H1 (cell line): ENCODE data around the gene RAI14. TPM values are rescaled to one million over a fixed set of nuclear protein-coding genes. Genes with fewer than 3 reads are reported as not detected.

Experiments
- CTCF ChIA-PET: fragments of 300-600 bp; sonication (Branson Sonifier 250); formaldehyde crosslinking; loops from one replicate; lab custom pipeline; 2021; ENCODE audit not compliant: partially characterized antibody; lab: Charles Lee
- POLR2A ChIA-PET: fragments of 300-600 bp; sonication (Branson Sonifier 250); formaldehyde crosslinking; loops from one replicate; lab custom pipeline; 2021; ENCODE audit warnings: inconsistent platforms; ENCODE audit not compliant: partially characterized antibody; lab: Charles Lee
- DNase-seq, 2 experiments: peaks; one replicate each; pipeline versions ENCODE4 v3.0.0 to v3.0.0-alpha.2; 2010 to 2022; ENCODE audit warnings: low spot score in 2 of 2, low read depth in 1 of 2, mixed read lengths in 1 of 2
- FAIRE-seq: peaks from 2 replicates; lab custom pipeline; 2011; peaks lifted over from hg19 to GRCh38; lab: Jason Lieb, UNC
- H2AFZ ChIP-seq: 2 replicates; pipeline ENCODE4 v1.8.1; 2012; ENCODE audit warnings: low read length, inconsistent platforms
- H2AK5ac ChIP-seq: 2 replicates; pipeline ENCODE4 v1.6.1; 2013; ENCODE audit warnings: low read depth, low read length
- H2BK120ac ChIP-seq: replicated peaks from 2 replicates; pipeline ENCODE3; 2013; ENCODE audit warnings: low read depth, low read length, inconsistent platforms
- H2BK12ac ChIP-seq: 2 replicates; pipeline ENCODE4 v1.6.1; 2013; ENCODE audit warnings: low read depth, low read length
- H2BK15ac ChIP-seq: 2 replicates; pipeline ENCODE4 v1.6.1; 2013; ENCODE audit warnings: low read length
- H2BK20ac ChIP-seq: 2 replicates; pipeline ENCODE4 v1.6.1; 2013; ENCODE audit warnings: low read length
- H2BK5ac ChIP-seq: 2 replicates; pipeline ENCODE4 v1.6.1; 2013; ENCODE audit warnings: low read depth, low read length
- H3K14ac ChIP-seq: 2 replicates; pipeline ENCODE4 v1.6.1; 2013; ENCODE audit warnings: inconsistent platforms; ENCODE audit not compliant: insufficient read length
- H3K18ac ChIP-seq: 2 replicates; pipeline ENCODE4 v1.6.1; 2013; ENCODE audit warnings: low read length; ENCODE audit errors: extremely low read depth
- H3K23ac ChIP-seq: 2 replicates; pipeline ENCODE4 v1.6.1; 2013; ENCODE audit warnings: inconsistent platforms; ENCODE audit not compliant: insufficient read length
- H3K23me2 ChIP-seq: 2 replicates; pipeline ENCODE4 v1.6.1; 2013; ENCODE audit warnings: low read depth, low read length
- H3K27ac ChIP-seq: 2 replicates; pipeline ENCODE4 v1.6.1; 2011; ENCODE audit warnings: low read depth, low read length, inconsistent platforms
- H3K27me3 ChIP-seq, 4 experiments: replicated peaks in 1 of 4; 1 replicate in 1 of 4; 2 replicates in 3 of 4; pipeline versions ENCODE4 v1.6.1 to v1.8.1; 2011 to 2013; ENCODE audit warnings: low read length in 3 of 4, mild to moderate bottlenecking in 3 of 4, inconsistent platforms in 2 of 4, mixed read lengths in 2 of 4, moderate library complexity in 1 of 4; ENCODE audit not compliant: control insufficient read depth in 3 of 4, insufficient read depth in 3 of 4; ENCODE audit errors: extremely low read depth in 1 of 4
- H3K36me3 ChIP-seq, 4 experiments: 2 replicates each; pipeline versions ENCODE4 v1.6.1 to v1.8.1; 2011 to 2013; ENCODE audit warnings: mild to moderate bottlenecking in 4 of 4, low read length in 3 of 4, moderate library complexity in 2 of 4, control low read depth in 1 of 4, inconsistent platforms in 1 of 4; ENCODE audit not compliant: insufficient read depth in 4 of 4, control insufficient read depth in 2 of 4
- H3K4ac ChIP-seq: replicated peaks from 2 replicates; pipeline ENCODE3; 2013; ENCODE audit warnings: low read length, low read depth, mixed read lengths, inconsistent platforms; ENCODE audit not compliant: insufficient read length
- H3K4me1 ChIP-seq, 4 experiments: replicated peaks in 1 of 4; 1 replicate in 1 of 4; 2 replicates in 3 of 4; pipeline versions ENCODE4 v1.6.1 to v1.8.1; 2011 to 2013; ENCODE audit warnings: low read length in 3 of 4, inconsistent platforms in 2 of 4, mixed read lengths in 1 of 4; ENCODE audit not compliant: insufficient read depth in 4 of 4, control insufficient read depth in 3 of 4
- H3K4me2 ChIP-seq, 2 experiments: 2 replicates each; pipeline versions ENCODE4 v1.6.1 to v1.8.1; 2011 to 2013; ENCODE audit warnings: low read depth in 2 of 2, low read length in 2 of 2, control low read depth in 1 of 2, inconsistent platforms in 1 of 2, mild to moderate bottlenecking in 1 of 2; ENCODE audit not compliant: insufficient read depth in 1 of 2
- H3K4me3 ChIP-seq, 4 experiments: fragments of 200-600, 300-600 bp in 1 of 4; sonication (generic), shearing (Covaris generic), sonication (Bioruptor Twin) in 1 of 4; 2 replicates each; pipeline versions ENCODE4 v1.5.1 to v1.8.1; 2011 to 2016; ENCODE audit warnings: low read length in 4 of 4, low read depth in 3 of 4, control low read depth in 2 of 4, inconsistent platforms in 2 of 4, mild to moderate bottlenecking in 2 of 4, mixed read lengths in 1 of 4, moderate library complexity in 1 of 4; ENCODE audit not compliant: insufficient read depth in 2 of 4; ENCODE audit errors: extremely low read depth in 1 of 4
- H3K56ac ChIP-seq: replicated peaks from 2 replicates; pipeline ENCODE3; 2013; ENCODE audit warnings: low read depth, mild to moderate bottlenecking, mixed read lengths, low read length, inconsistent platforms; ENCODE audit not compliant: insufficient read length
- H3K79me1 ChIP-seq: 2 replicates; pipeline ENCODE4 v1.6.1; 2013; ENCODE audit warnings: low read depth, low read length, control low read depth
- H3K79me2 ChIP-seq, 2 experiments: 2 replicates each; pipeline versions ENCODE4 v1.6.1 to v1.8.1; 2012 to 2013; ENCODE audit warnings: low read length in 2 of 2, mild to moderate bottlenecking in 2 of 2, inconsistent platforms in 1 of 2; ENCODE audit not compliant: insufficient read depth in 2 of 2, control insufficient read depth in 1 of 2
- H3K9ac ChIP-seq, 4 experiments: replicated peaks in 1 of 4; 1 replicate in 1 of 4; 2 replicates in 3 of 4; pipeline versions ENCODE4 v1.6.1 to v1.8.1; 2011 to 2013; ENCODE audit warnings: low read depth in 3 of 4, low read length in 3 of 4, control low read depth in 2 of 4, mild to moderate bottlenecking in 2 of 4, moderate library complexity in 2 of 4, inconsistent platforms in 1 of 4; ENCODE audit errors: extremely low read depth in 1 of 4
- H3K9me3 ChIP-seq, 2 experiments: 2 replicates each; pipeline versions ENCODE4 v1.6.1 to v1.8.1; 2012 to 2013; ENCODE audit warnings: mild to moderate bottlenecking in 2 of 2, moderate library complexity in 2 of 2, control low read depth in 1 of 2, inconsistent platforms in 1 of 2, low read depth in 1 of 2, low read length in 1 of 2, mixed read lengths in 1 of 2; ENCODE audit not compliant: insufficient read depth in 2 of 2
- H4K20me1 ChIP-seq, 2 experiments: replicated peaks in 1 of 2; 2 replicates each; pipeline versions ENCODE3 to v1.8.1; 2011 to 2013; ENCODE audit warnings: inconsistent platforms in 2 of 2, low read length in 2 of 2, mild to moderate bottlenecking in 1 of 2; ENCODE audit not compliant: insufficient read depth in 2 of 2, control insufficient read depth in 1 of 2
- H4K5ac ChIP-seq: 2 replicates; pipeline ENCODE4 v1.6.1; 2013; ENCODE audit warnings: low read length, low read depth, mixed read lengths, inconsistent platforms; ENCODE audit not compliant: insufficient read length
- H4K8ac ChIP-seq: 2 replicates; pipeline ENCODE4 v1.8.0; 2013; ENCODE audit warnings: mild to moderate bottlenecking, moderate library complexity, low read length, inconsistent platforms; ENCODE audit not compliant: insufficient read depth; ENCODE audit errors: extremely low read depth
- H4K91ac ChIP-seq: replicated peaks from 2 replicates; pipeline ENCODE3; 2013; ENCODE audit warnings: low read length, mixed read lengths, inconsistent platforms; ENCODE audit not compliant: insufficient read length
- ASH2L ChIP-seq: fragments of 200-600, 300-600 bp; sonication (generic); IDR thresholded peaks from one replicate; pipeline ENCODE4 v1.7.1; 2017; ENCODE audit warnings: low read length
- EZH2 ChIP-seq: fragments of 200-600 bp; sonication (generic); IDR thresholded peaks from 2 replicates; pipeline ENCODE4 v1.7.1; 2012; ENCODE audit warnings: low read depth, mild to moderate bottlenecking, moderate library complexity, low read length, inconsistent platforms; ENCODE audit not compliant: severe bottlenecking
- POLR2AphosphoS5 ChIP-seq: IDR thresholded peaks from 2 replicates; pipeline ENCODE4 v1.6.1; 2011; ENCODE audit warnings: low read depth, low read length
- RXRA ChIP-seq: IDR thresholded peaks from 2 replicates; pipeline ENCODE4 v1.6.1; 2011; ENCODE audit warnings: low read depth, mild to moderate bottlenecking, low read length, moderate library complexity; ENCODE audit not compliant: insufficient read depth
- SAP30 ChIP-seq: fragments of 300-600 bp; sonication (generic); IDR thresholded peaks from 2 replicates; pipeline ENCODE4 v1.7.1; 2012; ENCODE audit warnings: low read length, moderate library complexity, mild to moderate bottlenecking, inconsistent platforms; ENCODE audit not compliant: insufficient read depth, insufficient replicate concordance
- SIRT6 ChIP-seq: IDR thresholded peaks from one replicate; pipeline ENCODE4 v1.7.1; 2012; ENCODE audit warnings: low read length, inconsistent platforms
- SP4 ChIP-seq: IDR thresholded peaks from 2 replicates; pipeline ENCODE4 v1.6.1; 2012; ENCODE audit warnings: low read length, inconsistent platforms
- USF2 ChIP-seq: IDR thresholded peaks from 2 replicates; pipeline ENCODE4 v1.6.1; 2011; ENCODE audit warnings: low read length, improper control_type of control experiment
- WGBS, 2 experiments: shearing (Covaris generic) in 1 of 2; methylation state at CpG; one replicate each; pipeline versions ENCODE4 v1.1.6 to v1.1.7; 2013 to 2015; ENCODE audit warnings: low lambda C conversion rate in 2 of 2, mixed read lengths in 2 of 2, inconsistent platforms in 1 of 2, low coverage in 1 of 2, missing lambda C conversion rate in 1 of 2; ENCODE audit not compliant: insufficient replicate concordance in 2 of 2, insufficient coverage in 1 of 2, insufficient read length in 1 of 2; ENCODE audit errors: extremely low coverage in 1 of 2, missing lambda C conversion rate in 1 of 2; 5-methylcytosine and 5-hydroxymethylcytosine counted together
- polyA plus RNA-seq, 7 experiments: library from polyadenylated mRNA; depleted of rRNA in 3 of 7; stranded (reverse) in 5 of 7; unstranded in 2 of 7; fragments of >200 nt in 5 of 7; fragments of 200-250 nt in 2 of 7; gene quantifications; 1 replicate in 5 of 7; 2 replicates in 1 of 7; 4 replicates in 1 of 7; pipeline versions ENCODE4 v1.2.1 to v1.2.3, GENCODE V29; 2011 to 2013; ENCODE audit warnings: missing spikeins in 2 of 7, mixed read lengths in 2 of 7
- total RNA-seq: library from RNA; stranded (reverse); fragmentation: NEBNext Ultra II Directional; extraction: Animal tissue kit (Norgen Biotek cat#: 25700); gene quantifications from 2 replicates; pipeline ENCODE4 v1.2.1, GENCODE V29; 2021

Gene RAI14
- total and polyA plus RNA-seq, 2 of the 8 experiments (the other 6 are each of a cell fraction or from before 2014, with no cell fraction given) = 48.4 to 210 TPM

GRCh38 chr5:34712565-34712964 is 56.4 kb downstream of the RAI14 start:
- H4K8ac ChIP-seq = no peak overlapping the region
- H3K79me2 ChIP-seq = peaks cover 6 to 90% of the 10 kb centered on the region in 2 experiments
- H2BK20ac ChIP-seq = no peak overlapping the region
- ChIA-PET POLR2A (no interaction called here), CTCF (no interaction called here)
- peaks cover 0 to 16% (median 5%) of the 10 kb centered on the region in 4 experiments; a peak in 3 of 8 replicates for H3K36me3 ChIP-seq
- TF ChIP-seq ASH2L (no peak), SAP30 (no peak), USF2 (no peak), SIRT6 (no peak), SP4 (no peak), EZH2 (no peak), POLR2AphosphoS5 (no peak), RXRA (no peak)
- H3K4me1 ChIP-seq = peaks cover 3 to 17% (median 10%) of the 10 kb centered on the region in 4 experiments; a peak in 5 of 7 replicates
- H3K27me3 ChIP-seq = no peaks in the 10 kb centered on the region
- H3K79me1 ChIP-seq = peaks cover 3% of the 10 kb centered on the region; the same call in 1 of the 2 replicates
- H3K23me2 ChIP-seq = no peaks in the 10 kb centered on the region
- H3K18ac ChIP-seq = no peak overlapping the region
- no peak overlapping the region for H2AFZ ChIP-seq
- peaks cover 2% of the 10 kb centered on the region in 2 experiments for H4K20me1 ChIP-seq
- H3K27ac ChIP-seq = no peak overlapping the region
- H3K9ac ChIP-seq = no peak overlapping the region
- H3K4me3 ChIP-seq = no peak overlapping the region
- no peak overlapping the region for H3K23ac ChIP-seq
- H2BK12ac ChIP-seq = no peak overlapping the region
- H3K4ac ChIP-seq = no peak overlapping the region
- no peak overlapping the region for H3K4me2 ChIP-seq
- H2BK120ac ChIP-seq = no peak overlapping the region
- no peak overlapping the region for H3K14ac ChIP-seq
- no peak overlapping the region for H3K56ac ChIP-seq
- no peak overlapping the region for H4K91ac ChIP-seq
- H2BK15ac ChIP-seq = no peak overlapping the region
- H4K5ac ChIP-seq = no peak overlapping the region
- DNase-seq (no peak), FAIRE-seq (no peak)
- H2BK5ac ChIP-seq = no peak overlapping the region
- H3K9me3 ChIP-seq = no peaks in the 10 kb centered on the region
- no peak overlapping the region for H2AK5ac ChIP-seq
- WGBS, 2 experiments = 87% methylated on average over 4 of the region's 4 CpGs; no CpG with 5 or more reads in 1 of the 2 experiments
